HG02938 (cell line): ENCODE measurements around the gene SMARCAL1.

Experiments used
- ATAC-seq: cut with Tn5 transposase; IDR thresholded peaks from one replicate; pipeline ENCODE4 v1.9.1; 2021; ENCODE audit warnings: mild to moderate bottlenecking, moderate library complexity; ENCODE audit not compliant: unreplicated experiment

Gene SMARCAL1

DNA sequence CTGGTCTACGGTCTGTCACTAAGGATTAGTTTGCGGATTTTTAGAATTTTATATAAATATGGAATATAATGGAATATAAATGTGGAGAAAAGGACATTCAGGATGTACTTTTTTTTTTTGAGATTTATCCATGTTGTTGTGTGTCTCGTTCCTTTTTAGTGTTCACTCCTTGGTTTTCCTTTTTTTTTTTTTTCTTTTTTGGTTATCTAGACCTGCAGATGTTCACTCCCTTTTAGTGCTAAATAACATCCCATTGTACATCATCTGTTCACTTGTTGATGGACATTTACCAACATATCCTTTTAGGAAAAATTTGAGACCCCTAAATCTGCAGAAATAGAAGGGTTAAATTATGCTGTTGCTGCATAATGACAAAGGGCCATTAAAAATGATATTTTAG lies 60.9 kb downstream of the SMARCAL1 start:
- ATAC-seq: no peak

DNA sequence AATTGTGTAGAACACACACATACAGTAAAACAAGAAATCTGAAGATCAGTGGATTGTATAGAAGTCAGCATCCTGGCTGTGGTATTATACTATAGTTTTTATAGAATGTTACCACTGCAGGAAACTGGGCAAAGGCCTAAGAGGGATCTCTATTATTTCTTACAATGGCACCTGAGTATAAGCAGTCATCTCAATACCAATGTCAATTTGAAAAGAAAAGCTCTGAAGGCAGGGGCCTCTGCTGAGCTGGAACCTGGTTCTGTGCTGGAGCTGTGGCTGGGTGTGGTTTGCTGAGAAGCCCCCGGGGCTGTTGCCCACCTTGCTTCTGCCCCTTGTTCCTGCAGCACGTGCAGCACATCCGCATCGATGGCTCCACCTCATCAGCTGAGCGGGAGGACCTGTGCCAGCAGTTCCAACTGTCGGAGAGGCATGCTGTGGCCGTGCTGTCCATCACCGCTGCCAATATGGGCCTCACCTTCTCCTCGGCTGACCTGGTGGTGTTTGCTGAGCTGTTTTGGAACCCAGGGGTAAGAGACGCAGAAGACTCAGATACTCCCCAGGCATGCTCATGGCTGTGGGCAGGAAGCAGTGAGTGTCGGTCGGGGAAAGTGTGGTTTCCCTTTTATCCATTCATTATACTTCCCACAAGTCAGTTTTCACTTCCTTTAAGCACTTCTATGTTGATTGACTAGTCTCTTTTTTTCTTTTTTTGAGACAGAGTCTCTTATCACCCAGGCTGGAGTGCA lies 62.8 kb downstream of the SMARCAL1 start:
- peak; percentile 82 for ATAC-seq

DNA sequence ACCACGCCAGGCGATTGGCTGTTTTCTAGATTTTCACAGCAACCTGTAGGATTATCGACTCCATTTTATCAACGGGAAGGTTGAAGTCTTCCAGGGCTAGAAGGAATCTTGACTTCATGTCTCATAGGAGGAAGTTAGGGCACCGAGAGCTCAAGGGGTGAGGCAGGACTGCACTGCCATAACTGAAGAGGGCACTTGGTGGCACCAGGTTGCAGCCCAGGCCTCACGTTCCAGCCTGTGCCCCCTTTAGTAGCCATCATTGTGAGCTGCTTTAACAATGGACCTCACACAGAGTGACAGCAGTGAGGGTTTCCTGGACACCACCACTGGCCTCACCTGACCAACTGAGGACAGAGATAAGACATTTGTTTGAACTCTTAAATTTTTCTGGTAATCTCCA lies 63.5 kb downstream of the SMARCAL1 start:
- ATAC-seq: no peak

- no peak for ATAC-seq
These were observed 65.2 kb downstream of the SMARCAL1 start for GRCh38 chr2:216477283-216478035.

GRCh38 chr2:216478151-216478550 lies 65.9 kb downstream of the SMARCAL1 start:
- ATAC-seq: no peak

GRCh38 chr2:216478791-216479190 lies 66.5 kb downstream of the SMARCAL1 start:
- ATAC-seq: no peak

DNA sequence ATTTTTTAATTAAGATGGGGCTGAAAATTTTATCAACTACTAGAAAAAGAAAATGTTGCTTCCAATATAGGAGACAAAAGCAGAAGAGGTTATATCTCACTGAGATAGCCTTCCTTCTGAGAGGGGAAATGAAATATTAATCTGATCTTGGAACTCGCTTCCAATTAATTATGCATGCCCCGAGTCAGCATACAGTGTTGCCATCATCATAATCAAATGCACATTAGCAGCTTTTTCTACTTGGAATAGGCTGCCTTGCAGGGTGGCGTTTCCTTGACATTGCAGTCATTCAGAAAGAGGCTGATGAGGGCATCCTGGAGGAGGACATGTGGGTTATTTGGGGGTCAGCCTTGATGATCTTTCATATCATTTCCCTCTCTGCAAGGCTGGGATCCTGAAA lies 67.9 kb downstream of the SMARCAL1 start:
- ATAC-seq: no peak

DNA sequence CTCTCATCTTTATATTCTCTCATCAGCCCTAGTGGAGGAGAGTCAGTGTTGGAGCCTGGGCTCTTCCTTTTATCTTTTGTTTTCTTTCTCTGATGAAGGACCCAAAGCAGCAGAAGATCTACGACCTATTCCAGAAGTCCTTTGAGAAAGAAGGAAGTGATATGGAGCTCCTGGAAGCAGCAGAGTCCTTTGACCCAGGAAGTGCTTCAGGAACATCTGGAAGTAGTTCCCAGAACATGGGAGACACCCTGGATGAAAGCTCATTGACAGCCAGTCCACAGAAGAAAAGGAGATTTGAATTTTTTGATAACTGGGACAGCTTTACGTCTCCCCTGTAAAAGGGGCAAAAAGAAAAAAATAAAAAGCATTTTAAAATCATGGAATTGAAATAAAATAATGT lies 70.4 kb downstream of the SMARCAL1 start:
- no peak for ATAC-seq

DNA sequence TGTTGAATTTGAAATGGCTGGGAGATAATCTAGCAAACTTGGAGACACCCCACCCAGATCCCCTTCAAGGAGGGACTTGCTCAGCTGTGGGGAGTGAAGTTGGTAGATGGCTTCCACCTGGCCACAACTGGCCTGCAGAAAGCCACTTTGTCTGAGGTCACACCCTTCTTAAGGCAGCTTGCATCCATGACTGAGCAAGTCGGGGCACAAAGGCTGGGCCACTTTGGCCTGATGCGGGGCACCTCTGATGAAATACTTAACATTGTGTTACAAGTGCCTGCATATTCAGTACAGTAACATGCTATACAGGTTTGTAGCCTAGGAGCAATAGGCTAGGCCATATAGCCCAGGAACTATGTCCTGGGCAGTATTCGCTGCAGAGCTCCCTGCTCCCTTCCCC lies 73.0 kb downstream of the SMARCAL1 start:
- ATAC-seq: no peak

DNA sequence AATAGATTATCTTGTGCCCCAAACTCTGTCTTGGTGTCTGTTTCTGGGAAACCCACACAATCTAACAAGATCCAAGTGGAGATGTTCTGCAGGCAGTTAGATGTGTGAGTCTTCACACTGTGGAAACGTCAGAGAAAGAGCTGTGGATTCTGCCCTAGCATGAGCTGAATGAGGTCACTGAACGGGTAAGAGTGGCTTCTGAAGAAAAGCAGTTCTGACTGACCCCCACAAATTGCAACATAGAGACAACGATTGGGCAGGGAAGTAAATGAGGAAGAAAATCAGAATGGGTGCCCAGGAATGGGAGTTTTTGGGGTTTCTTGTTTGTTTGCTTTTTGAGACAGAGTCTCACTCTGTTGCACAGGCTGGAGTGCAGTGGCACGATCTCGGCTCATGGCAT lies 73.5 kb downstream of the SMARCAL1 start:
- no peak for ATAC-seq

DNA sequence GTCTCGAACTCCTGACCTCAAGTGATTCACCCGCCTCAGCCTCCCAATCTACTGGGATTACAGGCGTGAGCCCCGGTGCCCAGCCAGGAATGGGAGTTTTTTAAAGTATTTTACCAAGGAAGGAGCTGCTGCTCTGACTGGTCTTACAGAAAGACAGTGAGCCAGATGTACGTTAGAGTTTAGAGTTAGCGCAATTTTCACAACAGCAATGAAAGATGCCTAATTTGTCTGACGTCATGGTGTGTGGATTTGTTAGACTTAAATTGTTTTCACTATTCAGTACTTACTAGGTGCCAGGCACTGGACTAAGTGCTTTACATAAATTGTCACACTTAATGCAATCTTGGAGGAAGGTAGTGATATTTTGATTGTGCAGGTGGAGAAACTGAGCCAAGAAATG lies 74.0 kb downstream of the SMARCAL1 start:
- no peak for ATAC-seq

DNA sequence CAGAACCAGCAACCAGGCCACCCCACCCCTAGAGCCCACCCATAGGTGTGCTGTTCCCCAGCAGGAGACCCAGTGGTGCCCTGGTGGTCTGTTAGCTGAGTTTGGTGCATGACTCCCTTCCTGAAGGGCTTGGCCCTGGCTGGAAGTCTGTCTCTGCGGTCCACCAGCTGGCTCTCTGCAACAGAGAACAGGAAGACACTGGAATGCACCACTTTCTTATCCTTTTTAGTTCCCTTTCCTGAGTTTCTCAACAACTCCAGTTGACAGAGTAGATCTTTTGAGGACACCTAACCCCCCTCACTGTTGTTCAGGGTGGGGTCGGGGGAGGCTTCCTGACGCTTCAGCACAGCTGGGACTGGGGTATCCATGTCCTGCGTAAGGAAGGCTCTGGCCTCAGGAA lies 74.4 kb downstream of the SMARCAL1 start:
- no peak for ATAC-seq

DNA sequence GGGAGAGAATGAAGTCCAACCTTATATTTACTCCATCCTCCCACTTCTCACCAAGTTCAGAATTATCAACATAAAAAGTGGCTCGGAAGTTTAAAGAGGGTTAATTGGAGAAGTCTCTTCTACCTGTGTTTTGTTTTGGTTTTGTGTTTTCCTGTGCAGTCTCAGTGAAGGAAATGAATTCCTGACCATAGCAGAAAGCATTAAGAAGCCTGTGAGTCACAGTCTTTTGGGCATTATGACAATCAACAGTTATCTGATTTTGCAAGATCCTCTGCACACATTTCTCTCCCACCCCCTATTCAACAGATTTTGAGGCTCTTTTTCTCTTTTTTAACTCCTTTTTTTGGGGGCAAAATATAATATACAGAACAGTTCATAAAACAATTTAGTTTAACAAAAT lies 77.8 kb downstream of the SMARCAL1 start:
- no peak for ATAC-seq

DNA sequence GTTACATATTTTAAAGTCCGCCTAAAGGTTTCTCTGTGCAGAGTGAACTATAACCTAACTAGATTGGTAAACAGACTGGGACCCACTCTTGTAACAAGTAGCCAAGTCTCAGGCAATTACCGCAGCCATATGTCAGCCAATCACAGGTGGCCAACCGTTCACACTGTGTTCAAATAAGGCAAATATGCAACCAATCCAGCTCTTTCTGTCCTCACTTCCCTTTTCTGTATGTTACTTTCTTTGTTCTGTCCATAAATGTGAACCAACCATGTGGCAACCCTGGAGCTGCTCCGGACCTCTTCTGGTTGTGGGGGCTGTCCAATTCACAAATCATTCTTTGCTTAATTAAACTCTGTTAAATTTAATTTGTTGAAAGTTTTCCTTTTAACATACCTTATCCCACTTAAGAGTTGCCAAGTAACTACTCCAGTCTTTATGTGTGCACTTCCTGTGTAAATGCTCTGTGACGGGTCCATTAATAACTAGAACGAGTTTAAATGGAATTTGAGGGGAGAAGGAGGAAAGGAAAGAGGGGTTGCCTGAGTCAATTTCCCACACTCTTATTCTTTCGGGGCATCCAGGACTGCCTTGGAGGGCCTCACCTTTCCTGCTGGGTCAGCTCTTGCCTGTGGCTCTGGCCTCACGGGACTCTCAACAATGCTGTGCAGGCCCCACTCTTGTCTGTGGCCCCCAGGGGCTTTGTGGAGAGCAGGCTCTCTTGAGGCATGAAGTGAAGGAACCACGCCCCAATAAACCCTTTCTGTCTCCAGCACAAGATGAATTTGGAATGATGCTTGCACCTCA lies 79.7 kb downstream of the SMARCAL1 start:
- ATAC-seq: peak; percentile 94

DNA sequence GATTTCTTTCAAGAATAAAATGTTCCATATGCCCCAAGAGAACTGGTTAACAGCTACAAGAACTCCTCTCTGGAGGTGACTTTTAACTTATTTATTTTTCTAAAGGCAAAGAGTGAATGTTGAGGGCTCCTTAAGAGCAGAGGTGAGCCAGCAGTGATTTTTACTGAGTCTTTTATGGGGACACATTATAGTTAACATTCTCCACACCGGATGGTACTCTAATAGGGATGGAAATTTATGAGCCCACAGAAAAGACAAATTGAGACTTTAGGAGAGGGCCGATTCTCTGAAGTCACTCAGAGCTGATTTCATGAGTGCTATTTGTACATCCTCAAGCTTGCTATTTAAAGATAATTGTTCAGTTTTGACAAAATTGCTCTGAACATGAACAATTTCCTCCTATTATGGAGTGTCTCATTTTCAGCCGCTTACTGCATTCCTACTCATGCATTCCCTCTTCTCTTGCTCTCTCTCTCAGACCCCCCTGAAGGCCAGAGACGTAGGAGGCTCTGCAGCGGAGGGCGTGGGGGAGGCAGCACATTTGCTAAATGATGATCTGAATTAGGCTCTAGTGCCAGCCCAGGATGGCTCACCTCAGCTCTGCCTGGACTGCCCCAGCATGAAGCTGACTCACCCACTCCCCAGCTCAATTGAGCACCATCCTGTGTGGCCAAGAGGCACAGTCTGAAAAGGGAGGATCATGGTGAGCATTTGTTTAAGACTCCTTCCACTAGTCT lies 80.5 kb downstream of the SMARCAL1 start:
- ATAC-seq: no peak

- no peak for ATAC-seq
These were observed 81.0 kb downstream of the SMARCAL1 start for GRCh38 chr2:216493334-216493685.

DNA sequence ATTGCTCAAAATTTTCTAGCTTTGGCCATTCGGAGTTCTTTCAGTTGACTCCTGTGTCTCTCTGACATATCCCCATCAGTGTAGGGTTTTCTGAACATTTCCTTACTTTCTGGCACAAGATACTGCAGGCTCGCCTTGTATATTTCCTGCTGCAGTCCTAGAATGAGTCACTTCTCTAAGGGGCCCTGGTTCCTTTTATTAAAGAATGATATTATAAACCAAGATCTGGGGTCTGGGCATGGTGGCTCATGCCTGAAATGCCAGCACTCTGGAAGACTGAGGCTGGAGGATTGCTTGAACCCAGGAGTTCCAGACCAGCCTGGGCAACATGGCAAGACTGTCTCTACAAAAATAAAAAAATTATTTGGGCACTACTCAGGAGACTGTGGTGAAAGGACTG lies 83.4 kb downstream of the SMARCAL1 start:
- ATAC-seq: no peak

DNA sequence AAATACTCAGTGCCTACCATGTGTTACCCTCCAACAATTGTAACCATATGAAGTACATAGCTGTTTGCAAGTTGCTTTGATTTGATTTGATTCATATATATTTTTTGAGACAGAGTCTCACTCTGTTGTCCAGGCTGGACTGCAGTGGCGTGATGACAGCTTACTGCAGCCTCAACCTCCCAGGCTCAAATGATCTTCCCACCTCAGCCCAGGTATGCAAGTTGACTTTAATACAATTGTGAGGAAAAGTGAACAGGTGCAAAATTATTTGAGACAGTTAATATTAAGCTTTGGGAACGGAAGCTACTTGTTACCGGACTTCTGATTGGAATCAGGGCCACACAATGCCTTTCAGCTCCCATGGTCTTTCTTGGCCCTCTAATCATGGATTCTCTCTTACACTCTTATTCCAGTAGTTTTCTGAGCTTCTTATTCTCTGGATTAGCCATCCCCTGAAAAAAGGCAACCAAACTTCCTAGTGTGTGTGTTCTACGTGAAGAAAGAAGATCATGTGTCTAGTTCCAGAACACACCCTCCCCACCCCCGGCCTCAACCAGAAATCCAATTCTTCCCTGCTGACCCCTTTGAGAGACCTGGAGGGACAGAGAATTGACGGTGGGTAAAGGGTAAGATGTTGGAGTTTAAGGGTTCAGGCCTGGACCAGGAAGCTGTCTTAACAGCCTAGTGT lies 85.2 kb downstream of the SMARCAL1 start:
- ATAC-seq: no peak

- ATAC-seq: no peak
These were observed 85.7 kb downstream of the SMARCAL1 start for GRCh38 chr2:216498070-216498378.
